Suprapubic skin (tissue), 4 donors: ENCODE data around the gene ZNF549. TPM values are rescaled to one million over a fixed set of nuclear protein-coding genes. Genes with fewer than 3 reads are reported as not detected.
"Not testable (repeated sequence)": the region's sequence is repeated elsewhere in the genome, so short reads cannot be mapped to it uniquely, and the experiment has no call there.

Experiments used
- DNase-seq, 2 donors: peaks; one replicate each; pipeline ENCODE4 v3.0.0-alpha.2; 2019; ENCODE audit warnings: low spot score in 2 of 2
- H3K27ac ChIP-seq: fragments of 200-600 bp; sonication (generic); one replicate; pipeline ENCODE4 v1.5.1; 2019
- H3K27me3 ChIP-seq: fragments of 200-600 bp; sonication (generic); one replicate; pipeline ENCODE4 v1.5.1; 2019
- H3K36me3 ChIP-seq: fragments of 200-600 bp; sonication (generic); one replicate; pipeline ENCODE4 v1.5.1; 2019
- H3K4me1 ChIP-seq: fragments of 200-600 bp; sonication (generic); one replicate; pipeline ENCODE4 v1.5.1; 2019
- H3K4me3 ChIP-seq: fragments of 200-600 bp; sonication (generic); one replicate; pipeline ENCODE4 v1.5.1; 2019; ENCODE audit warnings: mild to moderate bottlenecking
- H3K9me3 ChIP-seq: fragments of 200-600 bp; sonication (generic); one replicate; pipeline ENCODE4 v1.5.1; 2019
- CTCF ChIP-seq, 2 donors: fragments of 200-600 bp in 1 of 2; fragments of 450-650 bp in 1 of 2; sonication (generic) in 1 of 2; IDR thresholded peaks; one replicate each; pipeline ENCODE4 v1.5.1; 2016 to 2019; ENCODE audit warnings: antibody characterized with exemption in 2 of 2, mild to moderate bottlenecking in 1 of 2, moderate library complexity in 1 of 2
- EP300 ChIP-seq: sonication (generic); formaldehyde crosslinking; IDR thresholded peaks from one replicate; pipeline ENCODE4 v1.6.1; 2017; ENCODE audit warnings: antibody characterized with exemption
- POLR2A ChIP-seq, 2 donors: fragments of 450-650 bp; IDR thresholded peaks; one replicate each; pipeline ENCODE4 v1.6.1; 2017; ENCODE audit warnings: antibody characterized with exemption in 2 of 2, mild to moderate bottlenecking in 2 of 2, moderate library complexity in 2 of 2
- POLR2AphosphoS5 ChIP-seq, 3 donors: sonication (generic); formaldehyde crosslinking; IDR thresholded peaks; one replicate each; pipeline ENCODE4 v1.6.1; 2017; ENCODE audit warnings: antibody characterized with exemption in 3 of 3
- WGBS: methylation state at CpG from one replicate; pipeline ENCODE4 v1.1.5; 2018; 5-methylcytosine and 5-hydroxymethylcytosine counted together
- total RNA-seq, 4 donors: library from RNA; depleted of rRNA; stranded (reverse); fragments of >200 nt; gene quantifications; one replicate each; pipeline ENCODE4 v1.1.0, GENCODE V29; 2016

The ZNF549 gene
- total RNA-seq, 4 donors from 2014 or later = 3.4 to 9.5 (median 4.9) TPM

- no peak for TF ChIP-seq POLR2A (IDR thresholded peaks at IDR 0.05)
- TF ChIP-seq POLR2AphosphoS5 (IDR thresholded peaks at IDR 0.05) = no peak
- no peak for TF ChIP-seq CTCF (IDR thresholded peaks at IDR 0.05)
- no peak for TF ChIP-seq EP300
- Histone ChIP-seq H3K36me3 (peaks cover 46% of the 10 kb centered on the region), H3K4me1 (no peaks in the 10 kb centered on the region), H3K9me3 (peaks cover 11% of the 10 kb centered on the region), H3K27ac (no peak overlapping the region), H3K4me3 (no peak overlapping the region), H3K27me3 (no peaks in the 10 kb centered on the region)
- DNase-seq = no peak
- WGBS = 87% methylated on average over 4 of the region's 4 CpGs
These were observed 21.0 kb upstream of the ZNF549 start for GRCh38 chr19:57506163-57506562.

GRCh38 chr19:57511484-57511883, 15.7 kb upstream of the ZNF549 start:
- Histone ChIP-seq H3K4me1 (no peaks in the 10 kb centered on the region), H3K9me3 (peaks cover 47% of the 10 kb centered on the region), H3K4me3 (no peak overlapping the region), H3K36me3 (peaks cover 55% of the 10 kb centered on the region), H3K27ac (no peak overlapping the region), H3K27me3 (no peaks in the 10 kb centered on the region)
- DNase-seq = no peak
- no peak for TF ChIP-seq CTCF (IDR thresholded peaks at IDR 0.05)
- TF ChIP-seq POLR2AphosphoS5 (IDR thresholded peaks at IDR 0.05) = no peak

GRCh38 chr19:57512845-57513244, 14.3 kb upstream of the ZNF549 start:
- no peak for DNase-seq
- Histone ChIP-seq H3K4me1 (no peaks in the 10 kb centered on the region), H3K36me3 (peaks cover 55% of the 10 kb centered on the region), H3K27ac (no peak overlapping the region), H3K4me3 (no peak overlapping the region), H3K27me3 (no peaks in the 10 kb centered on the region), H3K9me3 (peaks cover 41% of the 10 kb centered on the region)
- no peak for TF ChIP-seq POLR2A (IDR thresholded peaks at IDR 0.05)
- no peak for TF ChIP-seq EP300
- no peak for TF ChIP-seq POLR2AphosphoS5 (IDR thresholded peaks at IDR 0.05)
- no peak for TF ChIP-seq CTCF (IDR thresholded peaks at IDR 0.05)
- 93% methylated on average over 6 of the region's 6 CpGs for WGBS

- Histone ChIP-seq H3K27me3 (no peaks in the 10 kb centered on the region), H3K4me3 (no peak overlapping the region), H3K36me3 (peaks cover 58% of the 10 kb centered on the region), H3K9me3 (peaks cover 41% of the 10 kb centered on the region), H3K4me1 (no peaks in the 10 kb centered on the region), H3K27ac (no peak overlapping the region)
- TF ChIP-seq POLR2A (IDR thresholded peaks at IDR 0.05) = no peak
- no peak for TF ChIP-seq POLR2AphosphoS5 (IDR thresholded peaks at IDR 0.05)
- TF ChIP-seq CTCF (IDR thresholded peaks at IDR 0.05) = no peak
- no peak for TF ChIP-seq EP300
- WGBS = 94% methylated on average over 5 of the region's 5 CpGs
- no peak for DNase-seq
These were observed 11.9 kb upstream of the ZNF549 start for GRCh38 chr19:57515255-57515654.

GRCh38 chr19:57518021-57518420, 9.1 kb upstream of the ZNF549 start:
- not testable (repeated sequence) for DNase-seq, H3K27ac ChIP-seq, H3K4me1 ChIP-seq, H3K4me3 ChIP-seq, H3K27me3 ChIP-seq
- Histone ChIP-seq H3K9me3 (peaks cover 25% of the 10 kb centered on the region), H3K36me3 (peaks cover 55% of the 10 kb centered on the region)
- 81% methylated on average over 4 of the region's 4 CpGs for WGBS

GRCh38 chr19:57537953-57538547, 10.9 kb downstream of the ZNF549 start:
- no peak for TF ChIP-seq EP300
- no peak for TF ChIP-seq CTCF (IDR thresholded peaks at IDR 0.05)
- no peak for TF ChIP-seq POLR2AphosphoS5 (IDR thresholded peaks at IDR 0.05)
- TF ChIP-seq POLR2A (IDR thresholded peaks at IDR 0.05) = no peak
- no peaks in the 10 kb centered on the region for H3K4me1 ChIP-seq
- H3K36me3 ChIP-seq = peaks cover 93% of the 10 kb centered on the region
- no peak overlapping the region for H3K27ac ChIP-seq
- WGBS = 95% methylated on average over 7 of the region's 7 CpGs
- no peak overlapping the region for H3K4me3 ChIP-seq
- H3K27me3 ChIP-seq = no peaks in the 10 kb centered on the region
- DNase-seq = no peak
- H3K9me3 ChIP-seq = peaks cover 76% of the 10 kb centered on the region
